Measurements from ENCODE around the gene S100B. TPM values are rescaled to one million over a fixed set of nuclear protein-coding genes. Genes with fewer than 3 reads are reported as not detected.

S100B gene
- total and polyA plus RNA-seq, 2 of the 8 experiments (the other 6 are each of a cell fraction or from before 2014, with no cell fraction given) = 0.36 to 0.69 TPM

DNA sequence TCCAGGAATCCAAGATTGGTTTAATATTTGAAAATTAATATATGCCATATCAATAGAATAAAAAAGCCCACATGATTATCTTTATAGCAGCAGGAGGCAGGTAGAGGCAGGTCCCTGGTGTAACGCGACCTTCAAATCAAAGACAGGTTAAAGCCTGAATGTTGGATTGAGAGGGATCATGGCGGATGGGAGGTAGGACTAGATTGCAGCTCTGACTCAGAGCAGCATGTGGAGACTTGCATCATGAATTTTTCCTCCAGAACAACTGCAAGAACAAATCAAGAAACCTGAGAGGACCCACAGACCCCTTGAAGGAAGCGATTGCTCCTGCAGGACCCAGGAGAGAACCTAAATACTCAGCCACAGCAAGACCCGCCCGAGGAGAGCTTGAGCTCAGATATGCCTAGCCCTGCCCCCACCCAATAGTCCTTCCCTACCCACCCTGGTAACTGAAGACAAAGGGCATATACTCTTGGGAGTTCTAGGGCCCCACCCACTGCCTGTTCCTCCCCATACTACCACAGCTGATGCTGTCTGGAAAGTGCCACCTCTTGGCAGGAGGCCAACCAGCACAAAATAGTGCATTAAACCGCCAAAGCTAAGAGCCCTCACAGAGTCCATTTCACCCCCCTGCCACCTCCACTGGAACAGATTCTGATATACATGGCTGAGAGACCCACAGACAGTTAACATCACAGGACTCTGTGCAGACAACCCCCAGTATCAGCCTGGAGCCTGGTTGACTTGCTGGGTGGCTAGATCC, 19.5 kb downstream of the S100B start (continued):
- TF ChIP-seq, protein P1, sequence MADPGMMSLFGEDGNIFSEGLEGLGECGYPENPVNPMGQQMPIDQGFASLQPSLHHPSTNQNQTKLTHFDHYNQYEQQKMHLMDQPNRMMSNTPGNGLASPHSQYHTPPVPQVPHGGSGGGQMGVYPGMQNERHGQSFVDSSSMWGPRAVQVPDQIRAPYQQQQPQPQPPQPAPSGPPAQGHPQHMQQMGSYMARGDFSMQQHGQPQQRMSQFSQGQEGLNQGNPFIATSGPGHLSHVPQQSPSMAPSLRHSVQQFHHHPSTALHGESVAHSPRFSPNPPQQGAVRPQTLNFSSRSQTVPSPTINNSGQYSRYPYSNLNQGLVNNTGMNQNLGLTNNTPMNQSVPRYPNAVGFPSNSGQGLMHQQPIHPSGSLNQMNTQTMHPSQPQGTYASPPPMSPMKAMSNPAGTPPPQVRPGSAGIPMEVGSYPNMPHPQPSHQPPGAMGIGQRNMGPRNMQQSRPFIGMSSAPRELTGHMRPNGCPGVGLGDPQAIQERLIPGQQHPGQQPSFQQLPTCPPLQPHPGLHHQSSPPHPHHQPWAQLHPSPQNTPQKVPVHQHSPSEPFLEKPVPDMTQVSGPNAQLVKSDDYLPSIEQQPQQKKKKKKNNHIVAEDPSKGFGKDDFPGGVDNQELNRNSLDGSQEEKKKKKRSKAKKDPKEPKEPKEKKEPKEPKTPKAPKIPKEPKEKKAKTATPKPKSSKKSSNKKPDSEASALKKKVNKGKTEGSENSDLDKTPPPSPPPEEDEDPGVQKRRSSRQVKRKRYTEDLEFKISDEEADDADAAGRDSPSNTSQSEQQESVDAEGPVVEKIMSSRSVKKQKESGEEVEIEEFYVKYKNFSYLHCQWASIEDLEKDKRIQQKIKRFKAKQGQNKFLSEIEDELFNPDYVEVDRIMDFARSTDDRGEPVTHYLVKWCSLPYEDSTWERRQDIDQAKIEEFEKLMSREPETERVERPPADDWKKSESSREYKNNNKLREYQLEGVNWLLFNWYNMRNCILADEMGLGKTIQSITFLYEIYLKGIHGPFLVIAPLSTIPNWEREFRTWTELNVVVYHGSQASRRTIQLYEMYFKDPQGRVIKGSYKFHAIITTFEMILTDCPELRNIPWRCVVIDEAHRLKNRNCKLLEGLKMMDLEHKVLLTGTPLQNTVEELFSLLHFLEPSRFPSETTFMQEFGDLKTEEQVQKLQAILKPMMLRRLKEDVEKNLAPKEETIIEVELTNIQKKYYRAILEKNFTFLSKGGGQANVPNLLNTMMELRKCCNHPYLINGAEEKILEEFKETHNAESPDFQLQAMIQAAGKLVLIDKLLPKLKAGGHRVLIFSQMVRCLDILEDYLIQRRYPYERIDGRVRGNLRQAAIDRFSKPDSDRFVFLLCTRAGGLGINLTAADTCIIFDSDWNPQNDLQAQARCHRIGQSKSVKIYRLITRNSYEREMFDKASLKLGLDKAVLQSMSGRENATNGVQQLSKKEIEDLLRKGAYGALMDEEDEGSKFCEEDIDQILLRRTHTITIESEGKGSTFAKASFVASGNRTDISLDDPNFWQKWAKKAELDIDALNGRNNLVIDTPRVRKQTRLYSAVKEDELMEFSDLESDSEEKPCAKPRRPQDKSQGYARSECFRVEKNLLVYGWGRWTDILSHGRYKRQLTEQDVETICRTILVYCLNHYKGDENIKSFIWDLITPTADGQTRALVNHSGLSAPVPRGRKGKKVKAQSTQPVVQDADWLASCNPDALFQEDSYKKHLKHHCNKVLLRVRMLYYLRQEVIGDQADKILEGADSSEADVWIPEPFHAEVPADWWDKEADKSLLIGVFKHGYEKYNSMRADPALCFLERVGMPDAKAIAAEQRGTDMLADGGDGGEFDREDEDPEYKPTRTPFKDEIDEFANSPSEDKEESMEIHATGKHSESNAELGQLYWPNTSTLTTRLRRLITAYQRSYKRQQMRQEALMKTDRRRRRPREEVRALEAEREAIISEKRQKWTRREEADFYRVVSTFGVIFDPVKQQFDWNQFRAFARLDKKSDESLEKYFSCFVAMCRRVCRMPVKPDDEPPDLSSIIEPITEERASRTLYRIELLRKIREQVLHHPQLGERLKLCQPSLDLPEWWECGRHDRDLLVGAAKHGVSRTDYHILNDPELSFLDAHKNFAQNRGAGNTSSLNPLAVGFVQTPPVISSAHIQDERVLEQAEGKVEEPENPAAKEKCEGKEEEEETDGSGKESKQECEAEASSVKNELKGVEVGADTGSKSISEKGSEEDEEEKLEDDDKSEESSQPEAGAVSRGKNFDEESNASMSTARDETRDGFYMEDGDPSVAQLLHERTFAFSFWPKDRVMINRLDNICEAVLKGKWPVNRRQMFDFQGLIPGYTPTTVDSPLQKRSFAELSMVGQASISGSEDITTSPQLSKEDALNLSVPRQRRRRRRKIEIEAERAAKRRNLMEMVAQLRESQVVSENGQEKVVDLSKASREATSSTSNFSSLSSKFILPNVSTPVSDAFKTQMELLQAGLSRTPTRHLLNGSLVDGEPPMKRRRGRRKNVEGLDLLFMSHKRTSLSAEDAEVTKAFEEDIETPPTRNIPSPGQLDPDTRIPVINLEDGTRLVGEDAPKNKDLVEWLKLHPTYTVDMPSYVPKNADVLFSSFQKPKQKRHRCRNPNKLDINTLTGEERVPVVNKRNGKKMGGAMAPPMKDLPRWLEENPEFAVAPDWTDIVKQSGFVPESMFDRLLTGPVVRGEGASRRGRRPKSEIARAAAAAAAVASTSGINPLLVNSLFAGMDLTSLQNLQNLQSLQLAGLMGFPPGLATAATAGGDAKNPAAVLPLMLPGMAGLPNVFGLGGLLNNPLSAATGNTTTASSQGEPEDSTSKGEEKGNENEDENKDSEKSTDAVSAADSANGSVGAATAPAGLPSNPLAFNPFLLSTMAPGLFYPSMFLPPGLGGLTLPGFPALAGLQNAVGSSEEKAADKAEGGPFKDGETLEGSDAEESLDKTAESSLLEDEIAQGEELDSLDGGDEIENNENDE (IDR thresholded peaks at IDR 0.05; ENCODE audit: insufficient replicate concordance, low read length) = no peak
- no peak for TF ChIP-seq EP300 (IDR thresholded peaks at IDR 0.05; ENCODE audit: borderline replicate concordance in 1 of 2, low read depth in 2 of 2, low read length in 2 of 2)
- TF ChIP-seq TAF1 (IDR thresholded peaks at IDR 0.05; ENCODE audit: low read depth, low read length) = no peak
- TF ChIP-seq JUND (IDR thresholded peaks at IDR 0.05; ENCODE audit: low read length) = no peak
- TF ChIP-seq POLR2AphosphoS5 (IDR thresholded peaks at IDR 0.05; ENCODE audit: low read depth, low read length) = no peak
- no peak for TF ChIP-seq SP1 (IDR thresholded peaks at IDR 0.05; ENCODE audit: low read depth, low read length)
- no peak for TF ChIP-seq SIRT6 (IDR thresholded peaks at IDR 0.05; ENCODE audit: low read length)
- TF ChIP-seq TEAD4 (IDR thresholded peaks at IDR 0.05; ENCODE audit: low read depth, low read length) = no peak
- no peak for TF ChIP-seq KDM5A (IDR thresholded peaks at IDR 0.05; ENCODE audit: low read length)
- TF ChIP-seq BCL11A (IDR thresholded peaks at IDR 0.05; ENCODE audit: low read depth in 2 of 2, low read length in 2 of 2) = no peak

Data from H1 (cell line).